Right lobe of liver (tissue), 6 donors: ENCODE data around the gene FGD4. TPM values are rescaled to one million over a fixed set of nuclear protein-coding genes. Genes with fewer than 3 reads are reported as not detected.

Experiments
- ATAC-seq, 4 donors: fragments of 200-7000 bp; cut with Tn5 transposase; one replicate each; pipeline ENCODE4 v1.9.1; 2020; ENCODE audit warnings: mild to moderate bottlenecking in 4 of 4, moderate library complexity in 4 of 4
- DNase-seq, 3 donors: peaks; one replicate each; pipeline ENCODE4 v3.0.0-alpha.2; 2020
- H3K27ac ChIP-seq, 3 donors: fragments of 200-600 bp; one replicate each; pipeline ENCODE4 v1.8.0; 2022
- H3K27me3 ChIP-seq, 2 donors: fragments of 200-600 bp; one replicate each; pipeline ENCODE4 v1.8.0; 2022
- H3K36me3 ChIP-seq, 4 donors: fragments of 200-600 bp; sonication (generic) in 1 of 4; one replicate each; pipeline versions ENCODE4 v1.5.1 to v1.8.0; 2017 to 2022; ENCODE audit warnings: control low read depth in 1 of 4
- H3K4me1 ChIP-seq, 4 donors: fragments of 200-600 bp; sonication (generic) in 1 of 4; one replicate each; pipeline versions ENCODE4 v1.5.1 to v1.8.0; 2017 to 2022; ENCODE audit warnings: control low read depth in 1 of 4
- H3K4me3 ChIP-seq, 3 donors: fragments of 200-600 bp; one replicate each; pipeline ENCODE4 v1.8.0; 2022
- H3K9me3 ChIP-seq, 4 donors: fragments of 200-600 bp; sonication (generic) in 1 of 4; one replicate each; pipeline versions ENCODE4 v1.5.1 to v1.8.0; 2017 to 2022; ENCODE audit warnings: control low read depth in 1 of 4
- CTCF ChIP-seq, 4 donors: fragments of 200-600 bp in 3 of 4; fragments of 450-650 bp in 1 of 4; IDR thresholded peaks; one replicate each; pipeline versions ENCODE4 v1.5.1 to v1.8.0; 2016 to 2022; ENCODE audit warnings: antibody characterized with exemption in 4 of 4, mild to moderate bottlenecking in 2 of 4
- POLR2A ChIP-seq: fragments of 450-650 bp; IDR thresholded peaks from one replicate; pipeline ENCODE4 v1.6.1; 2017; ENCODE audit warnings: antibody characterized with exemption, mild to moderate bottlenecking
- WGBS: methylation state at CpG from one replicate; pipeline ENCODE4 v1.1.6; 2018; ENCODE audit warnings: low coverage, low lambda C conversion rate; ENCODE audit not compliant: insufficient coverage; ENCODE audit errors: missing lambda C conversion rate; 5-methylcytosine and 5-hydroxymethylcytosine counted together
- intact Hi-C, 2 donors: fragments of 100-400 bp; cut with DNase I; formaldehyde crosslinking; loops; one replicate each; pipeline versions ENCODE4 v1.11.2 to v1.14.1; 2022
- long read RNA-seq: library from polyadenylated mRNA; unstranded; transcript quantifications from one replicate; pipeline ENCODE4 v2.0.0, GENCODE V29; 2019
- total RNA-seq, 6 experiments: library from RNA; depleted of rRNA in 2 of 6; stranded (reverse); fragments of >200 nt in 2 of 6; fragmentation: NEBNext Ultra II Directional in 3 of 6; extraction: Animal tissue kit (Norgen Biotek cat#: 25700) in 3 of 6; gene quantifications; one replicate each; pipeline versions ENCODE4 v1.1.0 to v1.2.4, GENCODE V29; 2016 to 2023
- donor health status: DM: no; HTN: yes; CAD: no.
- donor health status: DM: no; HTN: no; CAD: no.
- donor health status: DM: no; HTN: no; CAD: no.
- donor health status: DM: no; HTN: yes; CAD: no.
- donor health status: DM: no; HTN: yes; CAD: no.

FGD4 gene
- 10 to 100 TPM; 15.1 to 29.3 (median 20.3) TPM for total RNA-seq
- long read RNA-seq, partial matches to known transcripts: 5 of 8 reads
- long read RNA-seq, other reads (novel, unspliced or antisense): 3 of 8 reads

DNA sequence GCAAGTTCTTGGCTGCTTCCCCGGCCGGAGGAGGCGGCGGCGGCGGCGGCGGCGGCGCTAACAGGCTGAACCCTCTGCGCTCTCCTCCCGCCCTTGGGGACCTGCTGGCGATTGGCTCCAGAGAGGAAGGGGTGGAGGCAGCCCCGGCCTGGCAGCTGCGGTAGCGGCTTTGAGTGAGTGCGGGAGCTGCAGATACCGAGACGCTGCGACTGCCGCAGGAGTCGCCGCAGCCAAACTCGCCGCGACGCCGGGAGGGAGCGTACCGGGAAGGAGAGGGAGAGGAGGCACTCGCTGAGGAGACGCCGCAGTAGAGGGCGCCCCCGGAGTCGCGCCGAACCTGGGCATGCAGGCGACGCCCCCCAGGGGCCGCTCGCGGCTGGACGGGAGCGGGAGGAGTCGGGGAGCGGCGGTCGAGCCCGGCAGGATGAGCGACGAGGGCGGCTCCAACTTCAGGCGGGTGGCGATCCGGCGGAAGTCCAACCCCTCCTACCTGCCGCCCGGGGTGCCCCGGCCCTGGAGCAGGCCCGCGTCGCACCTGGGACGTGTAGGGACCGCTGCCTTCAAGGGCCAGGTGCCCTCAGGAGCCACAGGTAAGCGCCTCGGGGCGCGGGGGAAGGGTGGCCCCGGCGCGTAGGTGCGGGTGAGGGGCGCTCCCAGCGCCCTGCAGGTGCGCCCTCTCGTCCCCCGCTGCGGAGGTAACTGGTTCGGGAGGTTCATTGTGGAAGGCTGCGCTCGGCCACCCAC lies at the start of gene FGD4:
Gene FGD4 (plus strand): TSS at position 189 of the 744 bp plus-strand sequence.
- intact Hi-C loops: no loop called here
- peak; percentile 30 to 43 (median 36) for TF ChIP-seq CTCF (IDR thresholded peaks at IDR 0.05)
- peak; percentile 90 for TF ChIP-seq POLR2A
- peak; percentile 93 to 97 (median 96) for DNase-seq
- Histone ChIP-seq H3K9me3 (no peaks in the 10 kb centered on the region), H3K36me3 (no peaks in the 10 kb centered on the region), H3K4me3 (peak within 1 kb of the TSS; percentile 82 to 91 (median 84)), H3K27me3 (no peaks in the 10 kb centered on the region), H3K4me1 (peaks cover 0 to 26% (median 0%) of the 10 kb centered on the region in 4 donors), H3K27ac (peak within 1 kb of the TSS; percentile 67 to 78 (median 73))
- peak; percentile 95 to 98 (median 96) for ATAC-seq
- 0% methylated on average over 2 of the region's 82 CpGs for WGBS

DNA sequence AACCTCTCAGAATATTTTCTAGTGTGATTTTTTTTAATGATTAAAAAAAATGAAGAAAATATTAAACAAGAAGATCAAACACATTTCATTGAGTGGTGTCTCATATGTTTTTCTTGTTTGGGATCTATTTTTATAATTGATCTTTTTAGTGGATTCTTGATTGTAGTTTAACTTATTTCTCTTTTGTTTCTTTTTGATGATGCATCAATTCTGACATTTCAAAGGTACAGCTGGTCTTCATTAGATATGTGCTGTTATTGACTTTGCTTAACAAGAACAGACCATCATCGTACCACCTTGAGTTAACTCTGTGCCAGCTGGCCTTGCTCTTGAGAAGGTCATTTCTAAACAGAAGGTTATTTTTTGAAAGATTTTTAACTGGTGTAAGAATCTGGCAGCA lies 45.8 kb upstream of the FGD4 start:
- no peak for TF ChIP-seq POLR2A
- no peak overlapping the region for H3K27ac ChIP-seq
- no peaks in the 10 kb centered on the region for H3K9me3 ChIP-seq
- intact Hi-C loops: no loop called here
- no peaks in the 10 kb centered on the region for H3K27me3 ChIP-seq
- DNase-seq (no peak), ATAC-seq (no peak)
- no peaks in the 10 kb centered on the region for H3K4me1 ChIP-seq
- H3K36me3 ChIP-seq: no peaks in the 10 kb centered on the region
- H3K4me3 ChIP-seq: no peak overlapping the region
- WGBS: 50% methylated on average over 1 of the region's 1 CpG

- H3K4me3 ChIP-seq: no peak overlapping the region
- H3K36me3 ChIP-seq: no peaks in the 10 kb centered on the region
- no peaks in the 10 kb centered on the region for H3K27me3 ChIP-seq
- no peak for DNase-seq
- WGBS: 90% methylated on average over 8 of the region's 8 CpGs
- no peak for TF ChIP-seq POLR2A
- TF ChIP-seq CTCF (IDR thresholded peaks at IDR 0.05): no peak
- no peaks in the 10 kb centered on the region for H3K9me3 ChIP-seq
- no peak for ATAC-seq
- intact Hi-C loops: no loop called here
- no peak overlapping the region for H3K27ac ChIP-seq
- no peaks in the 10 kb centered on the region for H3K4me1 ChIP-seq
Measured at GRCh38 chr12:32357601-32358249, 41.6 kb upstream of the FGD4 start.

GRCh38 chr12:32360956-32361355 lies 38.4 kb upstream of the FGD4 start:
- Histone ChIP-seq H3K4me1 (peaks cover 0 to 3% (median 1%) of the 10 kb centered on the region in 4 donors), H3K36me3 (no peaks in the 10 kb centered on the region), H3K27ac (no peak overlapping the region), H3K4me3 (no peak overlapping the region), H3K27me3 (no peaks in the 10 kb centered on the region), H3K9me3 (no peaks in the 10 kb centered on the region)
- TF ChIP-seq CTCF (IDR thresholded peaks at IDR 0.05) (no peak), POLR2A (no peak)
- ATAC-seq (no peak), DNase-seq (no peak)
- WGBS: 73% methylated on average over 6 of the region's 6 CpGs
- intact Hi-C loops: loop anchor here (5.0 to 10.0 kb wide), 2 partner anchors 294 to 301 kb away; no protein-coding TSS in a partner anchor

DNA sequence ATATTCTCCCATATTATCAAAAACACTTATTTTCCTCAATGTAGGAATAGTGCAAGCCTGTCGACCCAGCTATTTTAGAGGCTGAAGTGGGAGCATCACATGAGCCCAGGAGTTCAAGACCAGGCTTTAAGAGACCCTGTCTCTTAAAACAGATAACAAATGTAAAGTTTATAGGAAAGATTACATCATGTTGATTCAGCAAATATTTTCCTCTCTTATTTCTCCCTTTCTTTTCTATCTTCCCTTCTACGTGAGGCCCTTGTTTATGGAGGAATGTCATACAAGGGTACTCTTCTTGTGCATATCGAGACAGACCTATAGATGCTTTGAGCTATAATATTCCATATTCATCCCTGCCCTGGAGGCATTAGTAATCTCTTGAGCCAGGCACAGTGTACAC lies 36.5 kb upstream of the FGD4 start:
- Histone ChIP-seq H3K4me1 (peaks cover 0 to 6% (median 3%) of the 10 kb centered on the region in 4 donors), H3K4me3 (no peak overlapping the region), H3K9me3 (no peaks in the 10 kb centered on the region), H3K27ac (no peak overlapping the region), H3K36me3 (no peaks in the 10 kb centered on the region), H3K27me3 (no peaks in the 10 kb centered on the region)
- ATAC-seq (no peak), DNase-seq (no peak)
- intact Hi-C loops: loop anchor here (5.0 to 10.0 kb wide), 2 partner anchors 292 to 299 kb away; no protein-coding TSS in a partner anchor
- TF ChIP-seq CTCF (IDR thresholded peaks at IDR 0.05): no peak
- TF ChIP-seq POLR2A: no peak
- WGBS: 67% methylated on average over 3 of the region's 3 CpGs
